Effector memory CD4-positive, alpha-beta T cell (primary cell): ENCODE results near the gene PRIMA1.

Experiments
- DNase-seq, 3 donors: peaks; one replicate each; pipeline ENCODE4 v3.0.0-alpha.2; 2020
- H3K27ac ChIP-seq: 2 replicates; pipeline ENCODE4 v1.7.0; 2013; ENCODE audit warnings: mild to moderate bottlenecking, low read length, moderate library complexity; ENCODE audit not compliant: insufficient read depth, poor library complexity, severe bottlenecking
- H3K27me3 ChIP-seq: replicated peaks from 2 replicates; pipeline ENCODE4 v1.7.0; 2013; ENCODE audit warnings: mild to moderate bottlenecking, low read length; ENCODE audit not compliant: insufficient read depth, control insufficient read depth, poor library complexity, severe bottlenecking
- H3K36me3 ChIP-seq: 2 replicates; pipeline ENCODE4 v1.7.0; 2013; ENCODE audit warnings: mild to moderate bottlenecking, low read length, moderate library complexity; ENCODE audit not compliant: control insufficient read depth, insufficient read depth
- H3K4me1 ChIP-seq: 2 replicates; pipeline ENCODE4 v1.7.0; 2013; ENCODE audit warnings: low read length, mild to moderate bottlenecking; ENCODE audit not compliant: control insufficient read depth, insufficient read depth, poor library complexity, severe bottlenecking
- H3K4me3 ChIP-seq: 2 replicates; pipeline ENCODE4 v1.7.0; 2013; ENCODE audit warnings: low read length, low read depth, mild to moderate bottlenecking; ENCODE audit not compliant: insufficient read depth, poor library complexity, severe bottlenecking
- H3K9me3 ChIP-seq: 2 replicates; pipeline ENCODE4 v1.7.0; 2013; ENCODE audit warnings: mild to moderate bottlenecking, low read length, moderate library complexity; ENCODE audit not compliant: control insufficient read depth

PRIMA1 gene

GRCh38 chr14:93784878-93785277 is 3.4 kb downstream of the PRIMA1 start:
- Histone ChIP-seq H3K4me1 (no peaks in the 10 kb centered on the region), H3K27me3 (no peaks in the 10 kb centered on the region), H3K36me3 (no peaks in the 10 kb centered on the region), H3K9me3 (no peaks in the 10 kb centered on the region), H3K4me3 (no peak overlapping the region), H3K27ac (no peak overlapping the region)
- no peak for DNase-seq

GRCh38 chr14:93780813-93781400 is 7.4 kb downstream of the PRIMA1 start:
- no peaks in the 10 kb centered on the region for H3K9me3 ChIP-seq
- no peaks in the 10 kb centered on the region for H3K4me1 ChIP-seq
- no peak overlapping the region for H3K4me3 ChIP-seq
- no peaks in the 10 kb centered on the region for H3K36me3 ChIP-seq
- no peak for DNase-seq
- H3K27me3 ChIP-seq = no peaks in the 10 kb centered on the region
- H3K27ac ChIP-seq = no peak overlapping the region

- H3K27me3 ChIP-seq = no peaks in the 10 kb centered on the region
- no peak overlapping the region for H3K4me3 ChIP-seq
- no peaks in the 10 kb centered on the region for H3K9me3 ChIP-seq
- no peak overlapping the region for H3K27ac ChIP-seq
- DNase-seq = no peak
- H3K36me3 ChIP-seq = no peaks in the 10 kb centered on the region
- H3K4me1 ChIP-seq = no peaks in the 10 kb centered on the region
These were observed 9.2 kb downstream of the PRIMA1 start for GRCh38 chr14:93778856-93779629.

- Histone ChIP-seq H3K27me3 (no peaks in the 10 kb centered on the region), H3K9me3 (no peaks in the 10 kb centered on the region), H3K4me3 (no peak overlapping the region), H3K27ac (no peak overlapping the region), H3K4me1 (no peaks in the 10 kb centered on the region), H3K36me3 (no peaks in the 10 kb centered on the region)
- DNase-seq = no peak
These were observed 9.8 kb downstream of the PRIMA1 start for GRCh38 chr14:93778453-93778852.

- Histone ChIP-seq H3K27me3 (no peaks in the 10 kb centered on the region), H3K9me3 (no peaks in the 10 kb centered on the region), H3K4me1 (no peaks in the 10 kb centered on the region), H3K4me3 (no peak overlapping the region), H3K36me3 (no peaks in the 10 kb centered on the region), H3K27ac (no peak overlapping the region)
- DNase-seq = no peak
These were observed 12.5 kb downstream of the PRIMA1 start for GRCh38 chr14:93775744-93776143.

- H3K4me1 ChIP-seq = no peaks in the 10 kb centered on the region
- H3K36me3 ChIP-seq = no peaks in the 10 kb centered on the region
- DNase-seq = no peak
- no peaks in the 10 kb centered on the region for H3K27me3 ChIP-seq
- H3K27ac ChIP-seq = no peak overlapping the region
- H3K9me3 ChIP-seq = no peaks in the 10 kb centered on the region
- H3K4me3 ChIP-seq = no peak overlapping the region
These were observed 13.1 kb downstream of the PRIMA1 start for GRCh38 chr14:93775158-93775557.

- no peaks in the 10 kb centered on the region for H3K9me3 ChIP-seq
- no peak overlapping the region for H3K27ac ChIP-seq
- H3K27me3 ChIP-seq = no peaks in the 10 kb centered on the region
- no peak for DNase-seq
- no peaks in the 10 kb centered on the region for H3K36me3 ChIP-seq
- no peaks in the 10 kb centered on the region for H3K4me1 ChIP-seq
- H3K4me3 ChIP-seq = no peak overlapping the region
These were observed 16.0 kb downstream of the PRIMA1 start for GRCh38 chr14:93772263-93772662.

GRCh38 chr14:93765970-93766369 is 22.3 kb downstream of the PRIMA1 start:
- Histone ChIP-seq H3K9me3 (no peaks in the 10 kb centered on the region), H3K4me1 (no peaks in the 10 kb centered on the region), H3K27me3 (no peaks in the 10 kb centered on the region)

GRCh38 chr14:93765155-93765554 is 23.1 kb downstream of the PRIMA1 start:
- no peak for DNase-seq
- no peaks in the 10 kb centered on the region for H3K36me3 ChIP-seq
- no peak overlapping the region for H3K4me3 ChIP-seq
- no peaks in the 10 kb centered on the region for H3K9me3 ChIP-seq
- no peak overlapping the region for H3K27ac ChIP-seq
- H3K4me1 ChIP-seq = no peaks in the 10 kb centered on the region
- H3K27me3 ChIP-seq = no peaks in the 10 kb centered on the region

More at GRCh38 chr14:93765970-93766369, 22.3 kb downstream of the PRIMA1 start:
- no peak for DNase-seq
- Histone ChIP-seq H3K27ac (no peak overlapping the region), H3K4me3 (no peak overlapping the region), H3K36me3 (no peaks in the 10 kb centered on the region)

- Histone ChIP-seq H3K27me3 (no peaks in the 10 kb centered on the region), H3K27ac (no peak overlapping the region), H3K36me3 (no peaks in the 10 kb centered on the region), H3K4me3 (no peak overlapping the region), H3K4me1 (no peaks in the 10 kb centered on the region), H3K9me3 (no peaks in the 10 kb centered on the region)
- DNase-seq = no peak
These were observed 24.1 kb downstream of the PRIMA1 start for GRCh38 chr14:93764211-93764659.
